ENCODE data around the gene TMSB15B.
A peak's percentile ranks its signal among the peaks of the same experiment; 100 is the strongest.
"Not testable (repeated sequence)": the region's sequence is repeated elsewhere in the genome, so short reads cannot be mapped to it uniquely, and the experiment has no call there.

Gene TMSB15B

GRCh38 chrX:103962411-103963278 lies at the start of gene TMSB15B:
Gene TMSB15B (plus strand): TSS chrX:103962627.
- not testable (repeated sequence) for DNase-seq (ENCODE audit: low spot score)

DNA sequence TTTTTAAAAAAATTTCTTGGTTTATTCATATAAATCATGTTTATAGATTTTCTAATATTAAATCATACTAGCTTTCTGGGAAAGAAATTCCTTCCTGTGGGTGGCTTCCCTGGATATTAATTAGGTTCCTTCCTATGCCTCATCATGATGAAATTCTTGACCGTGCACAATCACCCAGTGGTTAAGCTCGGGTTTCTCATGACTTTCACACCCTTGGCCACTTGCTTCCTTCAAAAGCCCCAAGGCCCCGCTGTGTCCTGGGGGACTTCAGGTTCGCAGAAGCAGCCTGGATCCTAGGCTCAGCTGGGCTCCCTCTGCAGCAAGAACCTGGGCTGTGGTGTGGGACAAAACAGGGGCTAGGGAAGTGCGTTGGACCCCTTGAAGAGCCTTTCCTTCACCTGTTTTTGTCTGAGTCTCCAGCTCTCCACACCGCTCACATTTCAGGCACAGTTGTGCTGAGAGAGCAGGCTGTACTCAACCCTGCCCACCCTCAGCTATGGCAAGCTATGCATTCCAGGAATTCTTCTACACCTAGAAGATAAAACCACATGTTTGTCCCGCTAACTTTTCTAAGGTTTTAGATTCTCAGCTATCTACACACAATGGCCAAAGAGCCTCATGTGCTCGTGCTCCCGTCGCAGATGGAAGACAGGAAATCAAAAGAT lies 48.9 kb upstream of the TMSB15B start:
- no peak for DNase-seq (ENCODE audit: low spot score)

DNA sequence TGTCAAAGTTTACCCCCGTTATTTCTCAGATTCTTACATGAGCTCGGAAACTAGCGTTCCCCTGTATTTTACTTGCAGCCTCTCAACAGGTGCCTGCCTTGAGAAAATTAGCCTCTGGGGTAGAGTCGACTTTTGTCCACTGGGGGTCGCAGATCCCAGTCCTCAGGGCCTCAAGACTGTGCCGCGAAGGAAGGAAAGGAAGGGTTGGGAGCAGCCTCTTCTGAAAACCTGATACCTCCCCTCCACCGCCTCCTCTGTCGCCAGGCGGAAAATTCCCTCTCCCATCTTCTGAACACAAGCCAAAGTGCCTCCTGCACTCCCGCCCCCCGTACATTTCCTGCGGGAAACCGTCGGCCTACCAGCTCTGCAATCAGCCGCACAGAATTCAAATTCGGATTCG lies 44.4 kb upstream of the TMSB15B start:
- peak; percentile 46 for DNase-seq (ENCODE audit: low spot score)

DNA sequence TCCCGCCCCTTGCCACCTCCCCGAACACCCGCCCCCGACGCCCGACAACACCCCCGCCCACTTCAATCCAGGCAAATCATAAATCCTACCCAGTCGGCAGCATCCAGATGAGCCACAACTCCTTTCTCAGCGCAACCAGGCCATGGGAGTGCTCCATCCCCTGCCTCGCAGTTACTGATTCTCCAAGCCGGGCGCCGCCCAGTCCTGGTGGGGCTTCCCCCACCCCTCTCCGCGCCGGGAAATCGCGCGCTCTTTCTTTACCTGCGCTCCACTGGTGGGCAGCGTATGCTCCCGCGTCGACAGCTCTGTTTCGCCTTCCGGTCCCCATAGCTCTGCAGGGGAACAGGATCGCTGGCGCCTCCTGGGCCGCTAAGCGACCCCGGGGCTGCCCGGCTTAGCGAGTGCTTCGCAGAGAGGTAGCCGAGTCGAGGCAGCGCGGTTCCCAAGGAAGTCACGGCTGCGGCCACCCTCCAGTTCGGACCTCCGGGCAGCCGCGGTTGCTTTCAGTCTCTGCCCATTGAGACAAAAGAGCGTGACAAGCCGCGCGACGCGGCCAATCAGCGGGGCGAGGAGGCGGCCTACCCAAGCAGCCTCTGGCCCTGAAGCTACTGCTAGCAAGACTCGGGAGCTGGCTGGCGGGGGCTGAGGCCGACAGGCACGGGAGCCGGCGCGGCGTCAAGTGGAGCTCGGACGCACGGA lies 43.7 kb upstream of the TMSB15B start:
- no peak for DNase-seq (ENCODE audit: low spot score)

GRCh38 chrX:103919270-103919637 lies 43.2 kb upstream of the TMSB15B start:
- no peak for DNase-seq (ENCODE audit: low spot score)

- DNase-seq (ENCODE audit: low spot score), result not testable (repeated sequence)
Measured at GRCh38 chrX:103920515-103920914, 41.9 kb upstream of the TMSB15B start.

GRCh38 chrX:103927030-103927429 lies 35.4 kb upstream of the TMSB15B start:
- DNase-seq (ENCODE audit: low spot score), result no peak

DNA sequence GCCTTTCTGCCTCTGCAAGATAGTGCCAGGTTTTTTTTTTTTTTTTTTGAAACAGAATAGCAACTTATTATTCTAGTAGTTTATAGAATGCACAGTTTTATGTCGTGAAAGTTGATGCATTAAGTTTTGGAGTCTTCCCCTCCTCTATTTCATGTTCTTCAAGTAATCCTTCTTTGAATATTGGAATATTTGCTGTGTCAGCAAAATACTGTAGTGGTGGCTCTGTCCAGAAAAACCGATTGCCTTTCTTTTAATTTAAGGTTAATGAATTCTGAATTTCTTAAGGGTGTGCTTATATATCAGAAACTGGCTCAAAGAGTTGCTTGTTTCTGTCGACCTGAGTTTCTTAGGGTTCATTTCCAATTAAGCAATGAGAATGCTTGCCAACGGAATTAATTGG lies 34.8 kb upstream of the TMSB15B start:
- DNase-seq (ENCODE audit: low spot score), result no peak

DNA sequence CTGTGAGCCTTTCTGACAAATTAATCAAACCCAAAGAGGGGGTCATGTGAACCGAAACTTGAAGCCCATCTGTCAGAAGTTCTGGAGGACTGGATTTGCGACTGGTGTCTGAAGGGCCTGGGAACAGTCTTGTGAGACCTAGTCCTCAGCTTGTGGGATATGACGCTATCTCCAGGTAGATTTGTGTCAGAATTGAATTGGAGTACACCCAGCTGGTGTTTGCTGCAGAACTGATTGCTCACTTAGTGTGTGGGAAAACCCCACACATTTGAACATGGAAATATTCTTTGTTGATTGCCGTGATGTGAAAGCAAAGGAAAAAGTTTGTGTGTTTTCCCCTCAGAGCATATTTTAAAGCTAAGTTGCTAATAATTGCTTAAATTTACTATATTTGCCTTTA lies 30.3 kb upstream of the TMSB15B start:
- no peak for DNase-seq (ENCODE audit: low spot score)

DNA sequence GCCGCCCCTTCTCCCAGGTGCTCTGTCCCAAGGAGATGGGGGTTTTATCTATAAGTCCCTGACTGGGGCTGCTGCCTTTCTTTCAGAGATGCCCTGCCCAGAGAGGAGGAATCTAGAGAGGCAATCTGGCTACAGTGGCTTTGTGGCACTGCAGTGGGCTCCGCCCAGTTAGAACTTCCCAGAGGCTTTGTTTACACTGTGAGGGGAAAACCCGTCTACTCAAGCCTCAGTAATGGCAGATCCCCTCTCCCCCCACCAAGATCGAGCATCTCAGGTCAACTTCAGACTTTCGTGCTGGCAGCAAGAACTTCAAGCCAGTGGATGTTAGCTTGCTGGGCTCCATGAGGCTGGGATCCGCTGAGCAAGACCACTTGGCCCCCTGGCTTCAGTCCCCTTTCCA lies 22.2 kb upstream of the TMSB15B start:
- DNase-seq (ENCODE audit: low spot score), result not testable (repeated sequence)

GRCh38 chrX:103941201-103941975 lies 21.0 kb upstream of the TMSB15B start:
- DNase-seq (ENCODE audit: low spot score), result peak; percentile 7

DNA sequence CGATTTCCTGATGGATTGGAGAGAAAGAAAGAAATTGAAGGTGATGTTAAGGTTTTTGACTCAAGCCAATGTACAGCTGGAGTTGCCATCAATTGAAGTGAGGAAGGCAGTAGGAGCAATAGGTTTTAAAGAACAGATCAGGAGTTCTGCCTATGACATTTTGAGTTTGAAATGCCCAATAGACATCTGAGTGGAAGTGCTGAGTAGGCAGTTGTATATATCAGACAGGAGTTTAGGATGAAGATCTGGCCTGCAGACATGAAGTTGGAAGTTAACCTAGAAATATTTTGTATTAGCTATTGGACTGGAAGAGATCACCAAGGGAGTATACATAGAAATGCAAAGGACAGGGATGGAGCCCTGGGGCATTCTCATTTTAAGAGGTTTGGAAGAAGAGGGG lies 12.9 kb upstream of the TMSB15B start:
- DNase-seq (ENCODE audit: low spot score), result no peak

DNA sequence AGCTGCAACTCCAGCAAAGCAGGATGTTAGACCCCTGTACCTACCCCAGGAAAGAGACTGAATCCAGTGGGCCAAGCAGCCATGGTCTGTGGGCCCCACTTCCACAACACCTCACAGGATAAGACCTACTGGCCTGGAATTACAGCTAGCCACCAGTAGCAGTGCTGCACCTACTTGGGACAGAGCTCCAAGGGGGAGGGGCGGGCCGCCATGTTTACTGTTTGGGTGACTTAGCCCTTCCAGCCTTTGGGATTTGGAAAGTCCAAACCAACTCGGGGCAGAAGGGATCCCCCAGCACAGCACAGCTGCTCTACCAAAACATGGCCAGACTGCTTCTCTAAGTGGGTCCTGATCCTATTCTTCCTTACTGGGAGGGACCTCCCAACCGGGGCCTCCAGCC lies 9.1 kb upstream of the TMSB15B start:
- DNase-seq (ENCODE audit: low spot score), result no peak

DNA sequence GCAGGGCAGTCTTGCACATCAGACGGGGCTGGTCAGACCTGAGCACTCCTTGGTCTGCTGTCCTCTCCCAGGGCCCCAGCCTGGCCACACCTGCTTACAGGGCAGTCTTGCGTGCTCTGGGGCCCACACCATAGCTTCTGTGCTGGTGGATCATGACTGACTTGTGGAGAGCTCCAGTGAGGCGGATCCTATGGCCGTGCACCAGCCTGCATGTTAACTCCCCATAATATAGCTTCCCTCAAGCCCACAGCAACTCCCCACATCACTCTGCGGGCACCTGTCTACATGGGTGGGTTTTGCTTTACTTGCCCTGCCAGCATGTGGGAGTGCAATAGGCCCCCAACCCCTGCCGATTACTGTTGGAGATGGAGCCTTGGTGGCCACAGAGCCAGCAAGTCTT lies 8.2 kb upstream of the TMSB15B start:
- no peak for DNase-seq (ENCODE audit: low spot score)

GRCh38 chrX:103960599-103960998 lies 1.8 kb upstream of the TMSB15B start:
- not testable (repeated sequence) for DNase-seq (ENCODE audit: low spot score)

- not testable (repeated sequence) for DNase-seq (ENCODE audit: low spot score)
Measured at GRCh38 chrX:103983508-103983907, 21.1 kb downstream of the TMSB15B start.

DNA sequence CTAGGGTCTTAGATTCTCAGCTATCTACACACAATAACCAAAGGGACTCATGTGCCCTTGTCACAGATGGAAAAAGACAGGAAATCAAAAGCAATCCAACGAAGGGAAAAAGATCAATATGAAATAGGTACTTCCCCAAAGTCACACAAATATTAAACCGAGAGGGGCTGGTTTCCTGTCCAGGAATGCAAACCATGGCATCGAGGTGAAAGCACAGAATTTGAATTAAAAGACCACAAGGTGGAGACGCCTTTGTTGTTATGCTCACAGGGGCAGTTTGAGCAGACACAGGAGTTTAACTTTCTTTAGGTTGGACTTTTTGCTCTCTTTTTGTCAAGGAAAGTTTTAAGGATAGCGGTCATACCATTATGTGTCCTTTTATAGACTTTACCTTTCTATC lies 36.8 kb downstream of the TMSB15B start:
- DNase-seq (ENCODE audit: low spot score), result no peak

DNA sequence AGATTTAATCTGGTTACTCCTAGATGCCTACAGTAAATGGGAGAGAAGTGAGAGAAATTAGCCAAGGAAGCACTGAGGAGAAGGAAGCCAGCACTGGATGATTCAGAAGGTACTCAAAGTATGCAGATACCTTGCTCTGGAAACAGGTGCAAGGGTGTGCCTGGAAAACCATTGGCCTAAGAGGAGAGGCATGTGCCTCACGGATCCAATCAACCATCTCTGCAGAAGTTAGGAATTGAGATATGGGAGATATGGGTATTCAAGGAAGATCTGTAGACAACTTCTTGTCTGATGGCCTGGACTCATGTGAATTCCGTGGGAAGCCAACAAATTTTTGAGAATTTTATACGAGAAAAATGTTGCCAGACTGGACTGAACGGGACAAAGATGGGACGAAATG lies 46.4 kb downstream of the TMSB15B start:
- no peak for DNase-seq (ENCODE audit: low spot score)

- DNase-seq (ENCODE audit: low spot score), result no peak
Measured at GRCh38 chrX:104013158-104013557, 50.7 kb downstream of the TMSB15B start.

- DNase-seq (ENCODE audit: low spot score), result no peak
Measured at GRCh38 chrX:104013606-104014005, 51.2 kb downstream of the TMSB15B start, which contains the start of gene H2BW1. Gene H2BW1 (minus strand): TSS chrX:104013708. CDS start chrX:104013576, 132 bp downstream.

DNA sequence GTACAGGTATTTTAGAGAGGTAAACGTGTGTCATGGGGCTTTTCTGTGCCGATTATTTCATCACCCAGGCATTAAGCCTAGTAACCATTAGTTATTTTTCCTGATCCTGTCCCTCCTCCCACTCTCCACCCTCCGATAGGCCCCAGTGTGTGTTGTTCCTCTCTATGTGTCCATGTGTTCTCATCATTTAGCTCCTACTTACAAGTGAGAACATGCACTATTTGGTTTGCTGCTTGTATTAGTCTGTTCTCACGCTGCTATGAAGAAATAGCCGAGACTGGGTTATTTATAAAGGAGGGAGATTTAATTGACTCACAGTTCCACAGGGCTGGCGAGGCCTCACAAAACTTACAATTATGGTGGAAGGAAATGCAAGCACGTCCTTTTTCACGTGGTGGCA lies 53.1 kb downstream of the TMSB15B start:
- DNase-seq (ENCODE audit: low spot score), result not testable (repeated sequence)

Data from LoVo (cell line).